CD8-positive, alpha-beta memory T cell (primary cell): ENCODE results near the gene HOMER2. TPM values are rescaled to one million over a fixed set of nuclear protein-coding genes. Genes with fewer than 3 reads are reported as not detected.
"Not testable (repeated sequence)": the region's sequence is repeated elsewhere in the genome, so short reads cannot be mapped to it uniquely, and the experiment has no call there.

ENCODE experiments used
- CTCF ChIA-PET: fragments of 350-600 bp; sonication (Branson Sonifier 250); formaldehyde crosslinking; loops from one replicate; lab custom pipeline; 2021; ENCODE audit warnings: antibody characterized with exemption; lab: Charles Lee
- POLR2A ChIA-PET: fragments of 350-600 bp; sonication (Branson Sonifier 250); formaldehyde crosslinking; loops from one replicate; lab custom pipeline; 2021; ENCODE audit warnings: antibody characterized with exemption; lab: Charles Lee
- DNase-seq, 5 donors: peaks; one replicate each; pipeline versions ENCODE4 v3.0.0 to v3.0.0-alpha.2; 2020 to 2022; ENCODE audit warnings: mixed read lengths in 1 of 5
- H3K27ac ChIP-seq: one replicate; pipeline ENCODE4 v1.7.0; 2013; ENCODE audit warnings: low read depth, mild to moderate bottlenecking, low read length, moderate library complexity
- H3K27me3 ChIP-seq: 2 replicates; pipeline ENCODE4 v1.7.0; 2013; ENCODE audit warnings: low read length, mild to moderate bottlenecking; ENCODE audit not compliant: insufficient read depth, poor library complexity, severe bottlenecking
- H3K36me3 ChIP-seq: 2 replicates; pipeline ENCODE4 v1.7.0; 2013; ENCODE audit warnings: mild to moderate bottlenecking, low read length, moderate library complexity; ENCODE audit not compliant: insufficient read depth
- H3K4me1 ChIP-seq: 2 replicates; pipeline ENCODE4 v1.7.0; 2013; ENCODE audit warnings: mild to moderate bottlenecking, low read length, moderate library complexity; ENCODE audit not compliant: insufficient read depth
- H3K4me3 ChIP-seq: 2 replicates; pipeline ENCODE4 v1.7.0; 2013; ENCODE audit warnings: mild to moderate bottlenecking, low read length
- H3K9me3 ChIP-seq: 2 replicates; pipeline ENCODE4 v1.7.0; 2013; ENCODE audit warnings: mild to moderate bottlenecking, low read length
- H3K27ac Mint-ChIP-seq, 8 donors: one replicate each; pipeline ENCODE4 v1.8.0; 2020 to 2021; ENCODE audit warnings: mixed read lengths in 8 of 8, mild to moderate bottlenecking in 6 of 8, inconsistent platforms in 3 of 8, moderate library complexity in 3 of 8
- H3K27me3 Mint-ChIP-seq, 2 donors: one replicate each; pipeline ENCODE4 v1.8.0; 2020 to 2021; ENCODE audit warnings: mixed read lengths in 2 of 2, mild to moderate bottlenecking in 1 of 2, moderate library complexity in 1 of 2
- H3K36me3 Mint-ChIP-seq, 3 donors: one replicate each; pipeline ENCODE4 v1.8.0; 2020 to 2021; ENCODE audit warnings: mixed read lengths in 3 of 3, inconsistent platforms in 1 of 3, mild to moderate bottlenecking in 1 of 3
- H3K4me1 Mint-ChIP-seq, 3 donors: one replicate each; pipeline ENCODE4 v1.8.0; 2020 to 2021; ENCODE audit warnings: mixed read lengths in 3 of 3, inconsistent platforms in 1 of 3, mild to moderate bottlenecking in 1 of 3
- H3K4me3 Mint-ChIP-seq, 7 donors: one replicate each; pipeline ENCODE4 v1.8.0; 2020 to 2021; ENCODE audit warnings: mixed read lengths in 7 of 7, mild to moderate bottlenecking in 6 of 7, moderate library complexity in 4 of 7, inconsistent platforms in 2 of 7
- H3K9me3 Mint-ChIP-seq, 5 donors: one replicate each; pipeline ENCODE4 v1.8.0; 2020 to 2022; ENCODE audit warnings: mixed read lengths in 5 of 5, mild to moderate bottlenecking in 3 of 5, moderate library complexity in 2 of 5, inconsistent platforms in 1 of 5
- polyA plus RNA-seq: library from polyadenylated mRNA; unstranded; fragments of 300-500 nt; fragmentation: Illumina TruSeq; gene quantifications from one replicate; pipeline ENCODE4 v1.2.3, GENCODE V29; 2021
- total RNA-seq, 2 experiments: library from RNA; stranded (reverse); gene quantifications; one replicate each; pipeline ENCODE4 v1.2.3, GENCODE V29; 2021

HOMER2 gene
- total and polyA plus RNA-seq, 3 experiments from 2014 or later: 1.6 to 14.1 (median 13.6) TPM

DNA sequence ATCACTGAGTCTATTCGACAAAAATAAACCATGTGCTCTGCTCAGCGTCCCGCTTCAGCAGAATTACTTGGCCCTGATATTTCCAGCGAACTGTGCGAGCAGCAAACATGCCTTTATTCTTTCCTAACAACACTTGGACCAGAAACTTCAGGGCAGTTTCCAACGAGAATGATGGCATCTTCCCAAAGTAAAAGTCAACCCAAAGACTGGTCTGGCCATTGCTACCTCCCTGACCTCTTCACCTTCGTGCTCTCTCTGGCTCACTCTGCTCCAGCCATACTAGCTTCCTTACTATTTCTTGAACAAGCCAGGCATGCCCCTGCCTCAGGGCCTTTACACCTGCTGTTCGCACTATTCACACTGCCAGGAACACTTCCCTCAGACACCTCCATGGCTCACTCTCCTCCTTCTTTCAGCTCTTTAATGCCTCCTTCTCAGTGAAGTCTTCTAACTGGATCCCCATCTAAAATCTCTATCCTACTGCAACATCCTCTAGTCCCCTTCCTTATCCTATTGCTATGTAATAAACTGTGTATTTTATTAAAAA lies 6.3 kb downstream of the HOMER2 start:
- H3K36me3 Mint-ChIP-seq: peaks cover 0 to 2% (median 0%) of the 10 kb centered on the region in 3 donors
- Histone ChIP-seq H3K27me3 (peaks cover 5% of the 10 kb centered on the region), H3K4me1 (no peaks in the 10 kb centered on the region), H3K36me3 (no peaks in the 10 kb centered on the region), H3K4me3 (no peak overlapping the region), H3K27ac (no peak overlapping the region), H3K9me3 (no peaks in the 10 kb centered on the region)
- no peak overlapping the region for H3K27ac Mint-ChIP-seq
- H3K4me1 Mint-ChIP-seq: no peaks in the 10 kb centered on the region
- H3K9me3 Mint-ChIP-seq: no peaks in the 10 kb centered on the region
- H3K4me3 Mint-ChIP-seq: no peak overlapping the region
- CTCF ChIA-PET: no interaction called here
- no peak for DNase-seq
- POLR2A ChIA-PET: no interaction called here
- H3K27me3 Mint-ChIP-seq: peaks cover 5 to 21% of the 10 kb centered on the region in 2 donors

DNA sequence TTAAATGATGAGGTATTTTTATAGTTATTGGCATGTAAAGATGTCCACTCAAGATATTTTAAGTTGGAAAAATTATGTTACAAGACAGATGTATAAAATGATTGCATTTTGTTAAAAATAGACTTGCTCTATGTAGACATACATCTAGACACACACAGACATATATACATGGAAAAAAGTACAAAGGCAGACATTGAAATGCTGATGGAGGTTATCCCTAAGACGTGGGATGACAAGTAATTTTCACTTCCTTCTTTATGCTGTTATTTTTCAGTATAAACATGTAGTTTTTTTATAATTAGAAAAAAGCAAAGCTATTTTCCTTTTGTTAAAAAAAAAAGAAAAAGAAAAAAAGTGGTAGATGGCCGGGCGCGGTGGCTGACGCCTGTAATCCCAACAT lies 7.2 kb downstream of the HOMER2 start:
- no peak overlapping the region for H3K27ac ChIP-seq
- H3K36me3 Mint-ChIP-seq: peaks cover 0 to 2% (median 0%) of the 10 kb centered on the region in 3 donors
- H3K36me3 ChIP-seq: no peaks in the 10 kb centered on the region
- H3K27me3 Mint-ChIP-seq: peaks cover 5 to 26% of the 10 kb centered on the region in 2 donors
- H3K27ac Mint-ChIP-seq: no peak overlapping the region
- no peak for DNase-seq
- H3K4me1 Mint-ChIP-seq: no peaks in the 10 kb centered on the region
- no peaks in the 10 kb centered on the region for H3K9me3 ChIP-seq
- no peaks in the 10 kb centered on the region for H3K9me3 Mint-ChIP-seq
- CTCF ChIA-PET: no interaction called here
- no peaks in the 10 kb centered on the region for H3K4me1 ChIP-seq
- no peak overlapping the region for H3K4me3 Mint-ChIP-seq
- H3K4me3 ChIP-seq: no peak overlapping the region
- POLR2A ChIA-PET: no interaction called here
- H3K27me3 ChIP-seq: no peaks in the 10 kb centered on the region

DNA sequence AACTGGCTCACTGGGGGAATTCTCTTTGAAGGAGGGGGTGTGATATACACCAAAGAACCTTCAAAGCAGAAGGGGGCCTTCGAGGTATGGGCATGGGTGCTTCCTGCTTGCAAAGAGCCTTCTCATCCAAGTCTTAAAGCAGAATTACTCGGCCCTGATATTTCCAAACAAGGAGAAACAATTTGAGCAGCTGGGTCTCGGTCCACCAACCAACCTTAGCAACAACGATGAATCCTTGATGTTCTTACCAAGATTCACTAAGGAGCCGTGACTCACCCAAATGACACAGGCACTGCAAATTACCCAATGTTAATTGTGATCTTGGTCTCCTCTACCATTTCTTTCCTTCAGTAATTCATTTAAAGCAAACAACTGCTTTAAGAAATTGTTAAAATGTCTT lies 7.7 kb downstream of the HOMER2 start:
- Histone ChIP-seq H3K27me3 (no peaks in the 10 kb centered on the region), H3K27ac (no peak overlapping the region), H3K36me3 (no peaks in the 10 kb centered on the region), H3K4me3 (no peak overlapping the region), H3K4me1 (no peaks in the 10 kb centered on the region), H3K9me3 (no peaks in the 10 kb centered on the region)
- no peaks in the 10 kb centered on the region for H3K9me3 Mint-ChIP-seq
- POLR2A ChIA-PET: no interaction called here
- peaks cover 0 to 2% (median 0%) of the 10 kb centered on the region in 3 donors for H3K36me3 Mint-ChIP-seq
- CTCF ChIA-PET: no interaction called here
- no peak overlapping the region for H3K27ac Mint-ChIP-seq
- no peaks in the 10 kb centered on the region for H3K4me1 Mint-ChIP-seq
- no peak overlapping the region for H3K4me3 Mint-ChIP-seq
- DNase-seq: no peak
- H3K27me3 Mint-ChIP-seq: peaks cover 5 to 26% of the 10 kb centered on the region in 2 donors

DNA sequence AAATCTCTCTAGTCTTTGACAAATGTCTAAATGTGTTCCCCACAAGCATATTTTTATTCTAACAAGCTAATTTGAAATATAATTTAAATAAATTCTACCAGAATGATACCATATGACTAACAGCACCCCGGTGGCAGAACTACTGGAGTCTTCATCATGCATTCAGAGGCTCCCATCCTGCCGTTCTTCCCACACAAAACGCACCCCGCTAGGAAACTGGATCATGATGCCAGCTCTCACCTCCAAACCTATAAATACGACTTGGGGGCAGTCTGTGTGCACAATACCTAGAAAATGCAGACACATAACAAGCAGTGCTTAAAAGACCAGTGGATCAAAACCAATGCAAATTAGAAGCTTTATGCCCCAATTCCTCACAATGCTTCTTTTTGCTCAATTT lies 8.5 kb downstream of the HOMER2 start:
- no peak overlapping the region for H3K4me3 ChIP-seq
- ChIA-PET CTCF (no interaction called here), POLR2A (no interaction called here)
- H3K4me1 Mint-ChIP-seq: no peaks in the 10 kb centered on the region
- no peaks in the 10 kb centered on the region for H3K9me3 ChIP-seq
- H3K4me3 Mint-ChIP-seq: no peak overlapping the region
- DNase-seq: no peak
- H3K27me3 Mint-ChIP-seq: peaks cover 5 to 27% of the 10 kb centered on the region in 2 donors
- H3K36me3 ChIP-seq: no peaks in the 10 kb centered on the region
- H3K27ac ChIP-seq: no peak overlapping the region
- peaks cover 0 to under 1% (median 0%) of the 10 kb centered on the region in 5 donors for H3K9me3 Mint-ChIP-seq
- no peaks in the 10 kb centered on the region for H3K27me3 ChIP-seq
- H3K36me3 Mint-ChIP-seq: peaks cover 0 to 2% (median 2%) of the 10 kb centered on the region in 3 donors
- H3K27ac Mint-ChIP-seq: no peak overlapping the region
- no peaks in the 10 kb centered on the region for H3K4me1 ChIP-seq

DNA sequence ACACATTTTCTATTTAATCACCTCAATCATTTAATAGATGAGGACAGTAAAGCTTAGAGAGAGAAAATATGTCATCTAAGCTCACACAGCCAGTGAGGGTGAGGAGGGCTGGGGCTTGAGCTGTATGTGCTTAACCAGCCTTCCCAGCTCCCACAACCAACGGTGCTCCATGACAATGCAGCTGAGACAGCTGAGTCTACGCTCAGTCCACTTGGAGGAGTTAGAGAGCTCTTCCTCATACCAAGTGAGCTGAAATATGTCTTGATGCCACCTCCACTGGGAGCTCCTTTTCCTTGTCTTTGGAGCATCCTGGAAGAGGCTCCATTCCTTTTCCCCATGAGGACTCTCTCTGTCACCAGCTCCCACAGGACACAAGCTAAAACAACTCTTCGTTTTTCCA lies 9.3 kb downstream of the HOMER2 start:
- Mint-ChIP-seq H3K4me1 (no peaks in the 10 kb centered on the region), H3K4me3 (no peak overlapping the region), H3K36me3 (peaks cover 0 to 3% (median 2%) of the 10 kb centered on the region in 3 donors), H3K27me3 (peaks cover 6 to 34% of the 10 kb centered on the region in 2 donors), H3K27ac (no peak overlapping the region), H3K9me3 (peaks cover 0 to 1% (median 0%) of the 10 kb centered on the region in 5 donors)
- Histone ChIP-seq H3K4me1 (no peaks in the 10 kb centered on the region), H3K27me3 (no peaks in the 10 kb centered on the region), H3K4me3 (no peak overlapping the region), H3K36me3 (no peaks in the 10 kb centered on the region), H3K9me3 (no peaks in the 10 kb centered on the region), H3K27ac (no peak overlapping the region)
- no peak for DNase-seq
- POLR2A ChIA-PET: no interaction called here
- CTCF ChIA-PET: no interaction called here

DNA sequence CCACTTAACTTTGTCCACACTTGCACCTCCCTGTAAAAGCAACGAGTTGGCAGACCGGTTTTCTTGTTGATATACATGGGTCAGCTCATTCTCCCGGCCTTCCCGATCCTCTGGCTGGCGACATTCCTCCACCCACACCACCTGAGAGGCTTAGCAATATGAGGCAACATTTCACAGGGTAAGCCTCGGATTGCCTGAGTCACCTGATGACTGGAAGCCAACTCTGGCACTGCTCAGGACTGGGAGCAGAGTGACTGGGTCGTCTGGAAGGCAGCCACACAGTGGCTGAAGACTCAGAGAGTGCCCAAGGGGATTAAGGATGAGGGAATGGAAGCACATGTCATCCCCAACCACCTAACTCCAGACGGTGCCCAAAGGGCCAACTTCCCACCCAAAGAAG lies 9.8 kb downstream of the HOMER2 start:
- Mint-ChIP-seq H3K9me3 (peaks cover 0 to 1% (median 0%) of the 10 kb centered on the region in 5 donors), H3K4me3 (no peak overlapping the region), H3K27ac (no peak overlapping the region), H3K4me1 (no peaks in the 10 kb centered on the region), H3K36me3 (peaks cover 0 to 3% (median 2%) of the 10 kb centered on the region in 3 donors), H3K27me3 (peaks cover 6 to 33% of the 10 kb centered on the region in 2 donors)
- Histone ChIP-seq H3K27me3 (no peaks in the 10 kb centered on the region), H3K36me3 (no peaks in the 10 kb centered on the region), H3K9me3 (no peaks in the 10 kb centered on the region), H3K4me3 (no peak overlapping the region), H3K4me1 (no peaks in the 10 kb centered on the region), H3K27ac (no peak overlapping the region)
- ChIA-PET POLR2A (no interaction called here), CTCF (interaction anchor here (1.1 kb wide), 1 partner anchor 11 kb away, joined by 3 read pairs; no protein-coding TSS in a partner anchor)
- DNase-seq: no peak

DNA sequence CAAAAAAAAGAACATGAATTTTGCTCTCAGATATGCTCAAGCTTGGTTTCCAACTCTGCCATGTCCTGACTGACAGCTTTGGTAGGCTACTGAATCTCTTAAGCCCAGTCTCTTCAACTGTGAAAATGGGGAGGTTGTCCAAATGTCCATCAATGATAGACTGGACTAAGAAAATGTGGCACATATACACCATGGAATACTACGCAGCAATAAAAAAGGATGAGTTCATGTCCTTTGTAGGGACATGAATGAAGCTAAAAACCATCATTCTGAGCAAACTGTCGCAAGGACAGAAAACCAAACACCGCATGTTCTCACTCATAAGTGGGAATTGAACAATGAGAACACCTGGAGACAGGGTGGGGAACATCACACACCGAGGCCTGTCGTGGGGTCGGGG lies 12.8 kb downstream of the HOMER2 start:
- H3K4me1 Mint-ChIP-seq, H3K36me3 ChIP-seq, CTCF ChIA-PET, H3K27me3 ChIP-seq, H3K4me1 ChIP-seq, H3K9me3 ChIP-seq, POLR2A ChIA-PET, H3K9me3 Mint-ChIP-seq, DNase-seq, H3K4me3 ChIP-seq, H3K27ac ChIP-seq, H3K36me3 Mint-ChIP-seq, H3K27ac Mint-ChIP-seq, H3K4me3 Mint-ChIP-seq: not testable (repeated sequence)
- peaks cover 7 to 21% of the 10 kb centered on the region in 2 donors for H3K27me3 Mint-ChIP-seq

DNA sequence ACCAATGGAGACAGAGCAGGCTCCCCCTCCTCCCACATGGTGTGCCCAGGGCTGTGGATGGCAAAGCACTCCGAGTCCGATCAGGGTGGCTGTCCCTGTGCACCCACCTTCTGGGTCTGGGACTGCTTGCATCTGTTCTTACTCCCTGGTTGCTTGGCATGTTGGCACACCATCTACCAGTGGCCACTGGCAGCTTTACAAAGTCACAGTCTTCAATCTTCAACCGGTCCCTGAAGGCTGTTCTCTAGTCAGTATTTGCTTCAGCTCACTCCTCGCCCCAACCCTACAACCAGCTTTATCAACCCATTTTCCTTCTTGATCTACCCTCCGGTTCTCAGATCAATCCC lies 14.8 kb downstream of the HOMER2 start:
- H3K4me3 Mint-ChIP-seq: no peak overlapping the region
- peaks cover 6 to 23% of the 10 kb centered on the region in 2 donors for H3K27me3 Mint-ChIP-seq
- Histone ChIP-seq H3K9me3 (no peaks in the 10 kb centered on the region), H3K36me3 (no peaks in the 10 kb centered on the region), H3K27me3 (no peaks in the 10 kb centered on the region), H3K27ac (no peak overlapping the region), H3K4me3 (no peak overlapping the region), H3K4me1 (no peaks in the 10 kb centered on the region)
- ChIA-PET POLR2A (no interaction called here), CTCF (no interaction called here)
- DNase-seq: no peak
- no peaks in the 10 kb centered on the region for H3K4me1 Mint-ChIP-seq
- no peak overlapping the region for H3K27ac Mint-ChIP-seq
- peaks cover 0 to 3% (median 2%) of the 10 kb centered on the region in 3 donors for H3K36me3 Mint-ChIP-seq
- peaks cover 0 to 1% (median 0%) of the 10 kb centered on the region in 5 donors for H3K9me3 Mint-ChIP-seq
